IPS-15b (cell line): ENCODE measurements around the gene UBE2D4.

Source experiments
- H3K27me3 ChIP-seq: one replicate; pipeline ENCODE4 v1.6.1; 2013; ENCODE audit warnings: low read length; ENCODE audit not compliant: control insufficient read depth, insufficient read depth
- H3K36me3 ChIP-seq: one replicate; pipeline ENCODE4 v1.6.1; 2013; ENCODE audit warnings: low read length; ENCODE audit not compliant: control insufficient read depth, insufficient read depth
- H3K4me1 ChIP-seq: one replicate; pipeline ENCODE4 v1.6.1; 2013; ENCODE audit warnings: mild to moderate bottlenecking, low read length; ENCODE audit not compliant: control insufficient read depth, insufficient read depth
- H3K4me3 ChIP-seq: one replicate; pipeline ENCODE4 v1.5.1; 2013; ENCODE audit warnings: low read depth, low read length
- H3K9ac ChIP-seq: one replicate; pipeline ENCODE4 v1.6.1; 2013; ENCODE audit warnings: low read depth, mild to moderate bottlenecking, low read length
- H3K9me3 ChIP-seq: one replicate; pipeline ENCODE4 v1.6.1; 2013; ENCODE audit warnings: mild to moderate bottlenecking, low read length; ENCODE audit not compliant: control insufficient read depth, insufficient read depth

Gene UBE2D4

GRCh38 chr7:43922726-43923125, 3.5 kb upstream of the UBE2D4 start:
- H3K4me3 ChIP-seq, result no peak overlapping the region
- peaks cover 3% of the 10 kb centered on the region for H3K4me1 ChIP-seq
- peaks cover 4% of the 10 kb centered on the region for H3K36me3 ChIP-seq
- H3K27me3 ChIP-seq, result peaks cover 14% of the 10 kb centered on the region
- no peak overlapping the region for H3K9ac ChIP-seq
- no peaks in the 10 kb centered on the region for H3K9me3 ChIP-seq

DNA sequence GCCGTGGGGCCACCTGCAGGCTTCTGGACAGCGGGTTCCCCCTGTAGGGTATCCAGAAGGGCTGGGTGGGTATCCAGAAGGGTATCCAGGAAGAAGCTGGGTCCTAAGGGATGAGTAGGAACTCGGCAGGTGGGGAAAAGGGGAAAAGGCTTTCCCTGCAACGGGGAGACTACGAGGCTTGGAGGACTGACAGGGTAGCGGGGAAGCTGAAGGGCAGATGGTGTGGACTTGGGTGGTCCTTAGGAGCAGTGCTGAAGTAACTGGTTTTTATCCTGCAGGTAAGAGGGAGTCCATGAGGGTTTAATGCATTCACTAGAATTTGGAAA, 525 bp downstream of the UBE2D4 start:
- Histone ChIP-seq H3K4me1 (peaks cover 3% of the 10 kb centered on the region), H3K27me3 (peaks cover 14% of the 10 kb centered on the region), H3K4me3 (peak overlapping the region; percentile 66), H3K9me3 (no peaks in the 10 kb centered on the region), H3K36me3 (no peaks in the 10 kb centered on the region), H3K9ac (no peak overlapping the region)

DNA sequence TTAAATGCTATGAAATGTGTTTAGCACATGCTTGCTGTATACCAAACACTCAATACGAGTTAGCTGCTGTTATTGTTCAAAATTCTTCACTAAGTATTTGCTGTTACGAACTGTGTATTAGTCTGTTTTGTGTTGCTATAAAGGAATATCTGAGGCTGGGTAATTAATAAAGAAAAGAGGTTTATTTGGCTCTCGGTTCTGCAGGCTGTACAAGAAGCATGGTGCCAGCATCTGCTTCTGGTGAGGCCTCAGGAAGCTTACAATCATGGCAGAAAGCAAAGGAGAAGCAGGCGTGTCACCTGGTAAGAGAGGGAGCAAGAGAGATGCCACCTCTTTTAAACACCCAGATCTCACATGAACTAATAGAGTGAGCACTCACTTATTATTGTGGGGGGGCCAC, 1.6 kb downstream of the UBE2D4 start:
- Histone ChIP-seq H3K9ac (no peak overlapping the region), H3K36me3 (no peaks in the 10 kb centered on the region), H3K27me3 (peaks cover 14% of the 10 kb centered on the region), H3K9me3 (no peaks in the 10 kb centered on the region), H3K4me3 (no peak overlapping the region), H3K4me1 (peaks cover 3% of the 10 kb centered on the region)

- no peaks in the 10 kb centered on the region for H3K36me3 ChIP-seq
- H3K9me3 ChIP-seq, result no peaks in the 10 kb centered on the region
- peaks cover 14% of the 10 kb centered on the region for H3K27me3 ChIP-seq
- H3K4me3 ChIP-seq, result no peak overlapping the region
- H3K9ac ChIP-seq, result no peak overlapping the region
- H3K4me1 ChIP-seq, result peaks cover 3% of the 10 kb centered on the region
Measured at GRCh38 chr7:43929529-43930457, 3.6 kb downstream of the UBE2D4 start.

DNA sequence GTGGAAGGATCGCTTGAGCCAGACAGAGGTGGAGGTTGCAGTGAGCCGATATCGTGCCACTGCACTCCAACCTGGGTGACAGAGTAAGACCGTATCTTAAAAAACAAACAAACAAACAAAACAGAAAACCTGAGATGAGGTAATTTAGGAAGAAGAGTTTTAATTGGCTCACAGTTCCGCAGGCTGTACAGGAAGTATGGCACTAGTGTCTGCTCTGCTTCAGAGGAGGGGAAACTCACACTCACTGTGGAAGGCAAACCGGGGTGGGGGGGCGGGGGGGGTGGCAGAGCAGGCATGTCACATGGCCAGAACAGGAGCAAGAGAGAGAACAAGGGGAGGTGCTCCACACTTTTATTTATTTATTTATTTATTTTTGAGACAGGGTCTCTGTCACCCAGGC, 5.1 kb downstream of the UBE2D4 start:
- H3K9me3 ChIP-seq, result no peaks in the 10 kb centered on the region
- H3K4me3 ChIP-seq, result no peak overlapping the region

GRCh38 chr7:43933902-43934560, 7.8 kb downstream of the UBE2D4 start:
- H3K4me3 ChIP-seq, result no peak overlapping the region

More for the DNA sequence above, 5.1 kb downstream of the UBE2D4 start:
- Histone ChIP-seq H3K4me1 (no peaks in the 10 kb centered on the region), H3K36me3 (no peaks in the 10 kb centered on the region), H3K27me3 (peaks cover 11% of the 10 kb centered on the region), H3K9ac (no peak overlapping the region)

GRCh38 chr7:43937444-43937843, 11.2 kb downstream of the UBE2D4 start:
- no peak overlapping the region for H3K9ac ChIP-seq
- no peak overlapping the region for H3K4me3 ChIP-seq
- no peaks in the 10 kb centered on the region for H3K27me3 ChIP-seq
- H3K36me3 ChIP-seq, result no peaks in the 10 kb centered on the region
- H3K9me3 ChIP-seq, result no peaks in the 10 kb centered on the region
- H3K4me1 ChIP-seq, result no peaks in the 10 kb centered on the region

More at GRCh38 chr7:43933902-43934560, 7.8 kb downstream of the UBE2D4 start:
- H3K36me3 ChIP-seq, result no peaks in the 10 kb centered on the region
- no peaks in the 10 kb centered on the region for H3K9me3 ChIP-seq
- H3K27me3 ChIP-seq, result no peaks in the 10 kb centered on the region
- no peak overlapping the region for H3K9ac ChIP-seq
- H3K4me1 ChIP-seq, result no peaks in the 10 kb centered on the region

GRCh38 chr7:43938892-43939482, 12.8 kb downstream of the UBE2D4 start:
- no peaks in the 10 kb centered on the region for H3K27me3 ChIP-seq
- no peaks in the 10 kb centered on the region for H3K4me1 ChIP-seq
- no peak overlapping the region for H3K9ac ChIP-seq
- no peak overlapping the region for H3K4me3 ChIP-seq
- no peaks in the 10 kb centered on the region for H3K36me3 ChIP-seq
- no peaks in the 10 kb centered on the region for H3K9me3 ChIP-seq

DNA sequence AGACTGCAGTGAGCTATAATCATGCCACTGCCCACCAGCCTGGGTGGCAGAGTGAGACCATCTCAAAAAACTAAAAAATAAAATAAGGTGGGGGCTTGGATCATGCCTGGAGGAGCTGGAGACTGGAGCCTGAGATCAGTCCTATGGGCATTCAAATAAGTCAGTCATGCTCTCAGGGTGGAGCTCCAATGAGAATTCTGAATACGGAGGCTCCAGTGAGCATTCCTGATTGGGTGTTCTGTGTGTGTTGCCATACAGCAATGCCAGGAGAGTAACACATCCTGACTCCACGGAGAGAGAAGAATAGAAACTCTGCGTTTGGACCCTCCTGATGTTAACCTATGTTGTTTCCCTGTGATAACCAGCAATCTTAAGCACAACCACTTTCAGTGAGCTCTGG, 16.0 kb downstream of the UBE2D4 start:
- Histone ChIP-seq H3K9me3 (no peaks in the 10 kb centered on the region), H3K4me1 (no peaks in the 10 kb centered on the region), H3K36me3 (no peaks in the 10 kb centered on the region), H3K27me3 (no peaks in the 10 kb centered on the region), H3K4me3 (no peak overlapping the region), H3K9ac (no peak overlapping the region)

DNA sequence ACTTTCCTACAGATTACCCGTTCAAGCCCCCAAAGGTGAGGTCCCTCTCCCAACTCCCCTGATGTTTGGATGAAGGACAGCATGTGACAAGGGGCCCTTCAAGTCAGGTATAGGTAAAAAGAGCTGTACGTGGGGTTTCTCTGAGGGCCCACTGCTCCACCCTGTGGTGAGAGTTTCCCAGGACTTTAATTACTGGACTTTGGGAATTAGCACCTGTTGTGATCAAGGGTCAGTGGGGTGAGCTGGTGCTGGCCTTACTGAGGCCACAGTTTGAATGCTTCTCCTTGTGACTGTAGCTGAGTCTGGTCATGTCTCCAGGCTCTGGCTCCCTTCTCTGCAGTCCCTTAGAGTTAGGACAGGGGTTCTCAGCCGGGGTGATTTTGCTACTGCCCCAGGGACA, 16.8 kb downstream of the UBE2D4 start:
- Histone ChIP-seq H3K27me3 (no peaks in the 10 kb centered on the region), H3K4me3 (no peak overlapping the region), H3K9me3 (no peaks in the 10 kb centered on the region), H3K4me1 (no peaks in the 10 kb centered on the region), H3K36me3 (no peaks in the 10 kb centered on the region), H3K9ac (no peak overlapping the region)

DNA sequence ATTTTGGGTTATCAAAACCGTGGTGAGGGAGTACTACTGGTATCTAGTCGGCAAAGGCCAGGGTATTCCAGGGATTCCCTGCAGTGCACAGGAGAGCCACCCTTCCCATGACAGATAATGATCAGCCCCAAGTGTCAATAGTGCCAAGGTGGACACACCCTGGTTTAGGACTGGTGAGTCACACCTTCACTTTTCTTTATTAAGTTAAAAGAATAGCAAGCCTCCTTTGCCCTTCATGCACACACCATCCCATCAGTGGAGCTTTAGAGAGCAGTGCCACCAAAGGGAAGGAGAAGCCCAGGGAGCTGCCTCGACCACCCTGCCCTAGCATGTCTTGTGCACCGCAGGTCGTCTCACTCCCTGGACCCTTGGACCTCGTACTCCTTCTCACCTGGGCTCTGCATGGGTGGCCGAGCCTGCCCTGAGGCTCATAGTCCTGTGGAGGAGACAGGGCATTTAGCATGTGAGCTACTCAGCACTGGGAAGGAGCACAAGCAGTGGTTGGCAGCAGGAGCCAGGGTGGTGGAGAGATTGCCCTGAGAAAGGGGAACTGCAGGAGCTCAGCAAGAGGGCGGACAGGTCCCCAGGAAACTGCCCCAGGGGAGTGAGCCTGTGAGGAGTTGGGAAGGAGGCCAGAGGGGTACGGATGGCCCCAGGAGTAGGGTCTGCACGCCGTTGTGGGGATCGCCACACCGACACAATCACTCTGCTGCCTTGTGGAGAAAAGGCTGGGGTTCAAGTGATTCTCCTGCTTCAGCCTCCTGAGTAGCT, 17.4 kb downstream of the UBE2D4 start:
- no peak overlapping the region for H3K9ac ChIP-seq
- H3K4me3 ChIP-seq, result no peak overlapping the region
- no peaks in the 10 kb centered on the region for H3K4me1 ChIP-seq
- H3K36me3 ChIP-seq, result no peaks in the 10 kb centered on the region
- no peaks in the 10 kb centered on the region for H3K9me3 ChIP-seq
- H3K27me3 ChIP-seq, result no peaks in the 10 kb centered on the region
